D721Med (cell line): ENCODE data around the gene MXRA8.

ENCODE experiments used
- DNase-seq: peaks from one replicate; pipeline ENCODE4 v3.0.0; 2011; ENCODE audit warnings: low spot score; ENCODE audit not compliant: insufficient read length
- FAIRE-seq: peaks from 2 replicates; lab custom pipeline; 2011; peaks lifted over from hg19 to GRCh38; lab: Jason Lieb, UNC
- TF ChIP-seq, protein P1 (sequence below): IDR thresholded peaks from 2 replicates; pipeline ENCODE4 v1.5.1; 2012; ENCODE audit warnings: mild to moderate bottlenecking, control low read depth; ENCODE audit not compliant: insufficient read depth; ENCODE audit errors: missing control alignments

MXRA8 gene

DNA sequence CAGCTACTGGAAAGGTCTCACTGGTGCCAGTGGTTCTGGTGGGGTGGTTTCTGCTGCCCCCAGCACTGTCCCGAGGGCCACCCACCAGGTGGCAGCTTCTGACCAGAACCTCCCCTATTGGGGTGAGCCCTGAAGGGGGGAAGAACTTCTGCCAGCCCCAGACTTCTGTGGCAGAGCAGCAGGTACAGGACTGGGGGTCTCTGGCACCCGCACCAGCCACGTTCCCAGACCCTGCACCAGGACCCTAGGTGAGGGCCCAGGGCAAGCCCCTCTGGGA lies 48.3 kb downstream of the MXRA8 start:
- TF ChIP-seq, protein P1, sequence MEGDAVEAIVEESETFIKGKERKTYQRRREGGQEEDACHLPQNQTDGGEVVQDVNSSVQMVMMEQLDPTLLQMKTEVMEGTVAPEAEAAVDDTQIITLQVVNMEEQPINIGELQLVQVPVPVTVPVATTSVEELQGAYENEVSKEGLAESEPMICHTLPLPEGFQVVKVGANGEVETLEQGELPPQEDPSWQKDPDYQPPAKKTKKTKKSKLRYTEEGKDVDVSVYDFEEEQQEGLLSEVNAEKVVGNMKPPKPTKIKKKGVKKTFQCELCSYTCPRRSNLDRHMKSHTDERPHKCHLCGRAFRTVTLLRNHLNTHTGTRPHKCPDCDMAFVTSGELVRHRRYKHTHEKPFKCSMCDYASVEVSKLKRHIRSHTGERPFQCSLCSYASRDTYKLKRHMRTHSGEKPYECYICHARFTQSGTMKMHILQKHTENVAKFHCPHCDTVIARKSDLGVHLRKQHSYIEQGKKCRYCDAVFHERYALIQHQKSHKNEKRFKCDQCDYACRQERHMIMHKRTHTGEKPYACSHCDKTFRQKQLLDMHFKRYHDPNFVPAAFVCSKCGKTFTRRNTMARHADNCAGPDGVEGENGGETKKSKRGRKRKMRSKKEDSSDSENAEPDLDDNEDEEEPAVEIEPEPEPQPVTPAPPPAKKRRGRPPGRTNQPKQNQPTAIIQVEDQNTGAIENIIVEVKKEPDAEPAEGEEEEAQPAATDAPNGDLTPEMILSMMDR, result no peak
- no peak for FAIRE-seq

DNA sequence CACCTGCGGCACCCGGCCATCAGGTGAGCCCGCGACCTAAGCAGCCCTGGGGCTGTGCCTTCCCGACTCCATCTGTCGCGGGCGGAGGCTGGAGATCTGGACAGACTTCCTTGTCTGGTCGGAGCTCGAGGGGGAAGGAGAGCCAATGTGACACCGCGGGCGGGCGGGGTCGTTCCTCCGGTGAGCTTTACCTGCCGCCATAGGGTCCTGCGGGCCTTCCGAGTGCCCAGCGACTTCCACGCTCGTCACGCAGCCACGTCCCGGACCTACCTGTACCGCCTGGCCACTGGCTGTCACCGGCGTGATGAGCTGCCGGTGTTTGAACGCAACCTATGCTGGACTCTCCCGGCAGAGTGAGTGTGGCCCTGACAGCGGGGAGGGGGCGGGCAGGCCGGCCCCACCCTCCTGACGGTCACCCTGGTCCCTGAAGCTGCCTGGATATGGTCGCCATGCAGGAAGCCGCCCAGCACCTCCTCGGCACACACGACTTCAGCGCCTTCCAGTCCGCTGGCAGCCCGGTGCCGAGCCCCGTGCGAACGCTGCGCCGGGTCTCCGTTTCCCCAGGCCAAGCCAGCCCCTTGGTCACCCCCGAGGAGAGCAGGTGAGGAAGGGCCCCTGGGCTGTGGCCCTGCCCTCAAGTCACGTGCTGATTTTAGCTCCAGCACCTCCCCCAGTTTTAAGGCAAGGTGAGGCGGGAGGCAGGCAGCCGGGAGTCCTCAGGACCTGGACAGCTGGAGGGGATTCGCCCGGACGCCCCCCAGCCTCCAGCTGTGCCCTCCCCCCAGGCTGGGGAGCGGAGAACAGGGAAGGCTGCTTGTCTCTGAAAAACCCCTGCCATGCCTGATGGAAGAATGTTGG lies 48.9 kb downstream of the MXRA8 start:
- FAIRE-seq, result no peak
- TF ChIP-seq, protein P1, result no peak
- no peak for DNase-seq

More for the DNA sequence above, 48.3 kb downstream of the MXRA8 start:
- no peak for DNase-seq

DNA sequence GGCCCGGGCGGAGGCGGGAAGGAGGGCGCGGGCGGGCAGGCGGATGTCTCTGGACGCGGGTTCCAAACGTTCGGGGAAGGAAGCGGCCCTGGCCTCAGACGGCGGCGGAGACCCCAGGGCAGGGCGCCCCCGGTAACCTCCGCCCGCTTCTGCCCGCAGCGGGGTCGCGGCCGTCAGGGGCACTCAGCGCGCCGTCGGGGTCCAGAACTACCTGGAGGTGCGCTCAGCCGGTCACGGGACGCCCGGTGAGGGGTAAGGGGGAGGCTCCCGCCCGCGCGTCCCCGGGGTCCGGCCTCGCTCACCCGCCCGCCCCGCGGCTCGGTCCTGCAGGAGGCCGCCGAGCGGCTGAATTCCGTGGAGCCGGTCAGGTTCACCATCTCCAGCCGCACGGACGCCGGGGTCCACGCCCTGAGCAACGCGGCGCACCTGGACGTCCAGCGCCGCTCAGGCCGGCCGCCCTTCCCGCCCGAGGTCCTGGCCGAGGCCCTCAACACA lies 49.6 kb downstream of the MXRA8 start:
- DNase-seq (no peak), FAIRE-seq (no peak)
- TF ChIP-seq, protein P1, result no peak

DNA sequence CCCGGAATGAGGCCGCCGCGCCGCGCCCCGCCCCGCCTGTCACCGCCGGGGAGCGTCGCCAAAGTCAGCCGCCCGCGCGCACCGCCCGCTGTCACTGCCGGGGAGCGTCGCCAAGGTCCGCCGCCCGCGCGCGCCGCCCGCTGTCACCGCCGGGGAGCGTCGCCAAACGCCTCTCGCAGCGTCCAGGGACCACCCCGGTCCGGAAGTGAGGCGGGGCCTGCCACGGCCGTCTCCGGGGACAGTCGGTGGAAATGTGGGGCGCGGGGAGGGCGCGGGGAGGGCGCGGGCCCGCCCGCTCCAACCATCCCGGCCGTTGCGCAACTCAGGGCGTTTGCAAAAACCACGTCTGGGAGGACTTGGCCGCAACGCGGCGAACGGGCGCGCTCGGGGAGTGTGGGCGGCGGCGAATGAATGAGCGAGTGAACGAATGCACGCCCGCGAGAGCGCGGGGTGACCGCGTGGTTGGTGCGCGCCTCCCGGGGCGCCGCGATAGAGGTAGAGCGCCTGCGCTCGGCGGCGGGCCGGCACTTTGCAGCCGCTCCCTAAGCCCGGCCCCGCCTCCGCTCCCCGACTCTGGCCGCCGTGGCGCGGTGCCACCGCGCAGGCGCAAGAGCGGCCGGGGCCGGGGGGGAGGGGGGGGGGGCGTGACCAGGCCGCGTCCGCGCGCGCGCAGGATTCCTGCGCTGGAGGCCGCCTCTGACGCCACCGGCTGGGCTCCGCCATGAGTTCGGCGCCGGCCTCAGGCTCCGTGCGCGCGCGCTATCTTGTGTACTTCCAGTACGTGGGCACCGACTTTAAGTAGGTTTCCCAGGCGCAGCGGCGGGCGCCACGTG lies 50.2 kb downstream of the MXRA8 start, which contains the start of the genes ACAP3 and PUSL1:
ACAP3 (minus strand) TSS at position 8 of the 833 bp plus-strand sequence. CDS start 115 bp downstream, outside the sequence.
PUSL1 (plus strand) TSS at position 675 of the 833 bp plus-strand sequence; CDS start at position 722, 47 bp downstream.
- TF ChIP-seq, protein P1, result no peak
- no peak for DNase-seq
- no peak for FAIRE-seq

DNA sequence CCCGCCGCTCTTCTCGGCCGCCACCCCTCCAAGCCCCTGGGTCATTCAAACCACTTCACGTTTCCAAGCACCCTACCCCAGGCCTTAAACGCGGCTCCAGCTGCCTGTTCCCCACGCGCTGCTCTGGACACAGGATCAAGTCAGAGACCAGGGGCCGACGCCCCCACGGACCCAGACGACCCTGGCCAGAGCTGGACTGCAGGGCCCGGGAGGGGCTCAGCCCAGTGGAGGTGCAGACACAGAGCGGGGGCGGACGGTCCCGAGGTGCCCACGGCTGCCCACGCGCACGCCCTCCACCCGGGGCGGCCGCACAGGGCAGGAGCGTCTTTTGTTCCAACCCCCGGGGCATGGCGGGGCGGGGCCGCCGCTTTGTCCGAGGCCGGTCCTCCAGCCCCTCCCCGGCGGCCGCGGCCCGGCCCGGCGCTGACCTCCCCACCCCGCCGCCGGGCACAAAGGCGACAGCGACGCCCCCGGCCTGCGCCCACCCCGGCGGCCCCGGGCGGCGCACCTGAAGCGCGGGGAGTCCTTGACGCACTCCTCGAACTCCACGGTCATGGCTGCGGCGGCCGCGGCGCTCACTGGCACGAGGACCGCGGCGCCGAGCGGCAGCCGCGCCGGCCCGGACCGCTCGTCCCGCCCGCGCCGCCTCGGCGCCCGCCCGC lies 51.0 kb downstream of the MXRA8 start:
- TF ChIP-seq, protein P1, result no peak
- DNase-seq (no peak), FAIRE-seq (no peak)

DNA sequence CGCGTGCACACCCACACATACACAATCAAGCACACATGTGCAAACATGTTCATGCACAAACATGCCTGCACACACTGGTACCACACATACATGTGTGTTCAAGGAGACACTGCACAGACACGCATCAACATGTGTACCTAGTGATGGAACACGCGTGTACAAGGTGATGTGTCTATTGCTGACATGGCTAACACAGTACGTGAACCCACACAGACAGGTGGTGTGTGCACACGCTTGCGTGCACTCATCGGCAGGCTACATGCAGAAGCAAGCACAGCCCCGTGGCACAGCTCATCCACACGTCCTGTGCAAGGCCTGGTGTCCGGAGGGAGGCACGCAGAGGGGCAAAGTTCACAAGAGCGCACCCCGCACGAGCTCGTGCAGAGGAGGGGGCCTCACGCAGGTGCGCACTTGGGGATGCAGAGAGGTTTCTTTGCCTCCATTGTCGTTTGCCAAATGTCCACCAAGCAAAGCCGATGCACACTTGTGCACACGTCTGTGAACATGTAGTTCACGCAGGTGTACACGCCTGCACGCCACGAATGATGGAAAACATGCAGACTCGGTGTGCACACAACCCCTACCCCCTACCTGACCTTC lies 51.6 kb downstream of the MXRA8 start:
- DNase-seq (no peak), FAIRE-seq (no peak)
- TF ChIP-seq, protein P1, result no peak
